HL-60/S4 (cell line): Measurements from ENCODE around the gene TTC23.
"Not testable (repeated sequence)": the region's sequence is repeated elsewhere in the genome, so short reads cannot be mapped to it uniquely, and the experiment has no call there.

ENCODE experiments used
- in situ Hi-C: fragments of 300-500 bp; cut with MboI; formaldehyde crosslinking; loops from 2 replicates; pipeline ENCODE4 v1.14.3; 2022; ENCODE audit warnings: low sequenced_read_pairs

Gene TTC23

DNA sequence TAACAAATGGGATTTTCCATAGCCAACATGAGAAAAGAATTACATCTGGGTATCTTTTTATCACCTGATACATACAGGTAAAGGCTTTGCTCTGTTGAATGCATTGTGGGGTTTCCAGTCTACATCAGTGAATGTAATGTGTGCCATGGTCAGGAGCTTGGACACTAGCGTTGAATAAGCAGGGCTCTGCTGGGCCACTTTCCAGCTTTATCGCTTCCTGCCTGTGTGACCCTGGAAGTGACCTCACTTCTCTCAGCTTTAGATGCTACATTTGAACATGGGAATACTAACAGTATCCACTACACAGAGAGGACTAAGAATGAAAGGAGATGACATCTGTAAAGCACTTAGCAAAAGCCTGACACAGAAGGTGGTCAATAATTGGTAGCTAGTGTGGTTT is 40.1 kb downstream of the TTC23 start:
- in situ Hi-C loops, result no loop called here

DNA sequence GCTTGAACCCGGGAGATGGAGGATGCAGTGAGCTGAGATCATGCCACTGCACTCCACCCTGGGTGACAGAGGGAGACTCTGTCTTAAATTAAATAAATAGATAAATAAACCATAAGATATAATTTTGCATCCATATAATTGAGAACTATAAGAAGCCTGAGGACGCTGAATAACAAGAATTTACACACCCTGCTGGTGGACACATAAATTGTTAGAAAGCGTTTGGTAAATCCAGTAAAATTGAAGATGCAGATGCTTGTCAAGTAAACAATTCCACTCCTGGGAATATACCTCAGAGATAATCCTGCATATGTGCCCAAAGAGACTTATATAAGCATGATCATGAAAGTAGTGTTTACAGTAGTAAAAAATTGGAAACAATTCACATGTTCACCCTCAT is 41.7 kb downstream of the TTC23 start:
- in situ Hi-C loops, result no loop called here

DNA sequence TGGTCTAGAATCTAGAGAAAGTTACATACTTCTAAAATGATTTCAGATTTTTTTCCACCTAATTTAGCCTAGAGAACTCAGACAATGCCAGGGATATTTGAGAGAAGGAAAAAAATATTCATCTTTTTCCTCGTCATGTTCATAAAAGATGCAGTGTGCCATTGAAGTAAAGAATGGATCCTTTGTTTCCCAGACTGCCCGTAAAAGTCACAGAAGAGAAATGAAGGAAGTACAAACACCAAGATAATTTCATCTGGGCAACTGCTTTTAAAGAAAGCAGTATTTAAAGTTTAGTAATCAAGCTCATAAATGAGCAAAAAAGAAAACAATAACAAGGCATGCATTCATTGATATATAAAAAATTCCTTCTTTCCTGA is 47.2 kb downstream of the TTC23 start:
- in situ Hi-C loops, result no loop called here

DNA sequence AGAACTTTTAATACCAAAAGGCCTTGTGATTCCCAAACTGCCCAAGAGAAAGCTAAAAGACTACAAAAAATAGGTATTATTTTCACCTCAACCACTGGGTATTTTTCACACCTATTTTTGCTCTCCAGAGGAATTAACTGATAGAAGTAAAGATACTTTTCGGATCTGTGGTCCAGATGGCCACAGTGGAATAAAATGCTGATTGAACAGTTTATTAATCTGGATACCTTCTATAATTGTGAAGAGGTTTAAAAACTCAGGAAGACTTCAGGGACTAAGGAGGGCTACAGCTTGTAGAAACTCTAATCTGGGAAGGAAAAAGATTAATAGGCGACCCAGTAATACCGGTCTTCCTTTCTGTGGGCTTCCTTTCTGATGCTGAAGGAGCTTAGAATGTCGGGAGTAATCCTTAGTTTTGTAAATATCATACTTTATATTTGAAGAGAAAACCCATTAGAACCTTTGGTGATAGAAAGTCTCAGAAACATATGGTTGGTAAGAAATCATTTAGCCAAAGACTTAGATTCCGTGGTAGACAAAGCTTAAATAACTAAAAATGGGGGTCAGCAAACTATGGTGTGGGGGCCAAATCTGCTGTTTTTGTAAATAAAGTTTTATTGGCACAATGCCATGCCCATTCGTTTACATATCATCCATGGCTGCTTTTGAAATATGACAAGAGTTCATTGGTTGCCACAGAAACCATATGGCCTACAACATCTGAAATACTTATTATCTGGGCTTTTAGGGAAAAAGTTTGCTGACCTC is 47.8 kb downstream of the TTC23 start:
- in situ Hi-C loops, result no loop called here

DNA sequence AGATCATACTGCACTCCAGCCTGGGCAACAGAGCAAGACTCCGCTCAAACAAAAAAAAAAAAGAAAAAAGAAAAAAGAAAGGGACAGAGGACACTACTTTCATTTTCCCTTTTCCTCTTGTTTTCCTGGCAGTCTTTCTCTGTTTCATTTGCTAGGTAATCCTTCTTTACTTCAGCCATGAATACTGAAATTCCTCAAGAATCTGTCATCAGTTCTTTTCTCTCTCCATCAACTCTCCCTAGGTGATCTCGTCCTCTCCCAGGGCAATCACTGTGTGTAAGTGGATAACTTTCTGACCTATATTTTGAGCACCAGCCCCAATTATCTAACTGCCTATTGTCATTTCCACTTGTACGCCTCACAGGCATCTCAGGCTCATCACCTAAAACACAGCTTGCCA is 51.5 kb downstream of the TTC23 start:
- in situ Hi-C loops, result no loop called here

DNA sequence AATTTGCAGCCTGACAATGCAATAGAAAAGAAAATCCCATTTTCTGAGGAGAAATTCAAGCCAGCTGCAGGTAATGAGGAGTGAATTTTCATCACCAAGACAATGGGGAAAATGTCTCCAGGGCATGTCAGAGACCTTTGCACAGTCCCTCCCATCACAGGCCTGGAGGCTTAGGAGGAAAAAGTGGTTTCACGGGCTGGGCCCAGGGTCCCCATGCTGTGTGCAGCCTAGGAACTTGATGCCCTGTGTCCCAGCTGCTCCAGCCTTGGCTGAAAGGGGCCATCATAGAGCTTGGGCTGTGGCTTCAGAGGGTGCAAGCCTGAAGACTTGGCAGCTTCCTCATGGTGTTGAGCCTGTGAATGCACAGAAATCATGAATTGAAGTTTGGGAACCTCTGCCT is 57.2 kb downstream of the TTC23 start:
- in situ Hi-C loops, result not testable (repeated sequence)

DNA sequence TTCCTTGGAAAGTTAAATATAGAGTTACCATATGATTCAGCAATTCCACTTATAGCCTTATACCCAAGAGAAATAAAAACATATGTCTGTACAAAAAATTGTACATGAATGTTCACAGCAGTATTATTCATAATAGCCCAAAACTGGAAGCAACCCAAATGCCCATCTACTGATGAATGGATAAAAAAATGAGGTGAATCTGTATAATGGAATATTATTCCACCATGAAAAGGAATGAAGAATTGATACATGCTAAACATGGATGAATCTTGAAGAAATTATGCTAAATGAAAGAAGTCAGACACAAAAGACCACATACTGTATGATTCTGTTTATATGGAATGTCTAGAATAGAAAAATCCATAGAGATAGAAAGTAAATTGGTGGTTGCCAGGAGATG is 61.4 kb downstream of the TTC23 start:
- in situ Hi-C loops, result no loop called here

DNA sequence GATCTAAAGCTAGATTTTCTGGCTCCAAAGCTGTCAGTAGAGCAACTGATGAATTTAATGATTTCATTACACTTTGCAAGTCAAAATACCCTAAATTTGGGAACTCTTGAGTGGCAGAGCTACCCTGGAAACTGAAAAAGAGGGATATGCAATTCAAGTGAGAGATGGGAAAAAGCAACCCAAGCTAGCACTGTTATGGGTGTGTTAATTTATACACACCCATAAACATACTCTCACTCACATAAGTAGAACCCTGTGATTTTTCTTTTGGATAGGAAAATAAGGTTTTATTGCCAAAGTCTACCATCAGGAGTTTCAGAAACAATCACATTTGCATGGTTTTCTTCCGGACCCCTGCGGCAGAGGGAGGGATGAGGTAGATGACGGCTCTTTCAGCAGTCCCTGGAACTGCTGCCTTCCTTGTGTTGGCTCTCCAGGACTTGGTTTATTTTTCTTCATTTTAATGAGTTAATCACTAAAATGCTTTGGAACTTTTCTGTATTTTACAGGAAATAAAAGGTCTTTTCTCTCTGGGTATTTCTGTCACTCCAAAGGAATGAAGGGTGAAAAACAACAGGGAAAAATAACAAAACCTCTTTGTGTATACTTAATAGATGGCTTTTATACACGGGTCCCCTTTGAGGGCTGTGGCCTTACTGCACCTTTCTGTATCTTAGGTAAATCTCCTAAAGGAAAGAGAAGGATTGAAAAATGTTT is 63.8 kb downstream of the TTC23 start:
- in situ Hi-C loops, result no loop called here

DNA sequence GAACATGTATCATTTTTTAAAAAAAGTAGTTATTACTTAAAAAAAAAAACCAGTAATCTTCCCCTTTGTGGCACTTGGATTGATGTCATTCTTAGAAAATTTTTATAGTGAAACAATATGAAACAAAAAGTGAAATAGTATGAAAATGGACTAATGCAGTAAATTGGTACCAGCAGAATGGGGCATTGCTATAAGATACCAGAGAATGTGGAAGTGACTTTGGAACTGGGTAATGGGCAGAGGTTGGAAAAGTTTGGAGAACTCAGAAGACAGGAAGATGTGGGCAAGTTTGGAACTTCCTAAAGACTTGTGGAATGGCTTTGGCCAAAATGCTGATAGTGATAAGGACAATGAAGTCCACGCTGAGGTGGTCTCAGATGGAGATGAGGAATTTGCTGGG is 66.6 kb downstream of the TTC23 start:
- in situ Hi-C loops, result no loop called here

DNA sequence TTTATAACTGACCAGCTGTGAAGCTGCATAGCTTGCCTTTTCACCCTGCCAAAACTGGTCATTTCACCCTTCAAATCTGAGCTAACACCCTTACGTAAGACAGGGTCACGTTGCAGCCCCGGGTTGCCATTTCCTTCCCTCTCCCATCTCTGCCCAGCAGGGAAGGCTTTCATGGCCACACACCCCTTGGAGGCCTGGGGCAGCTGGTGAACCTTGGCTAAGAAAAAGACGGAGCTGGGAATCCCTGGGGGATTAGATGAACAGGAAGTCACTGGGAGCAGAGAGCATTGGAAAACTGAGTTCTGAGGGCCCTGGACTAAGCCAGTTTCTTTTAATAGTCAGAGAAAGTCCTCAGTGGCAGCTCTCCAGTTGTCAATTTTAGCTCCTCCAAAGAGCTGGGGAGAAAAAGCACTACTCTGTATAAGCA is 67.8 kb downstream of the TTC23 start:
- in situ Hi-C loops, result no loop called here

DNA sequence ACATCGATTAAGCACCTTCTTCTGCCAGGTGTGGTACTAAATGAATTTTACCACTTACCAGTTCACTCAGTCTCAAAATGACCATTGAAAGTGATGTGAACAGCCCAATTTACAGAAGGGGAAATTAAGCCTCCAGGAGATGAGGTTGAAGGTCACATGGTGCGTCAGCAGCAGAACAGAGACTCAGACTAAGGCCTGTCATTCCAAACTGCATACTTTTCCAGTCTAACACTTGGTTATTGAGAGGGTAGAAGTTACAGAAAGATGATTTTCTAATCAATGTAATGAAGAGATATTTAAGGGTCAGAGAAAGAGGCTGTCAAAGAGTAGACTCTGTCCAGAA is 68.4 kb downstream of the TTC23 start:
- in situ Hi-C loops, result no loop called here

DNA sequence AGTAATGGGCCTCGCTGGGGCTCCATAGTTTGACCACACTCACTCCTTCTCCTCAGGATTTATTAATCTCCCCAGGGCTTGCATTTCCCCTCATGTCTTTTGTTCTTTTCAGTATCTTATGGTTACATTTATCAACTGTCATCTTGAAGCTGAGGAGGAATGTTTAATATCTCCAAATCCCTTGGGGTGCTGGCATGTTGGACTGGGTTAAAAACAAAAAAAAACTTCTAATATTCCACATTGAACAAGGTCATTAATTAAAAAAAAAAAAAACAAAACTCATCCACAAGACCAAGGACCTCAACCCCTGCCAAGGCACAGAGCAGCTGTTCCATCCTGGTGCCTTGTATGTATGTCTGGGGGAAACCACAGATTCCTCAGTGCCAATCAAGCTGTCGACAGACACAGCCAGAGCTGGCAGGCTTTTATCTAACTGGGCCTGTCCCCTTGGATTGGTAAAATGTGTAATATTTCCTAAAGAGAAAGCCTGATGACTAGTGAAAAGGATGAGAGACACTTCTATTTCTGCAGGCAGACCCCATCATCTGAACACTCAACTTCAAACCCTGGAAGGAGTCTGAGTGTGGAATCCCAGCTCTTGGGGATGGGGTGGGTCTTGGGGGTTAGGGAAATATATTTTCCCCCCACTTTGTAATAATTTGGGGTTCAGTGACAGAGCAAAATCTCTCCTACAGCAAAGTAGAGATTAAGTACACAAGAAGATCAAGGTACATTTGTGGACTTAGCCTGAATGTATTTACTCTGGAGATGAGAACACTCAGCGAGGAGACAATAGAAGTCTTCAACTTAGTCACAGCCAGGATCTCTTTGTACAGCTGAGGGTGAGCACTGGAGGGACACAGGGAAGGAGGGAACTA is 69.1 kb downstream of the TTC23 start:
- in situ Hi-C loops, result no loop called here

DNA sequence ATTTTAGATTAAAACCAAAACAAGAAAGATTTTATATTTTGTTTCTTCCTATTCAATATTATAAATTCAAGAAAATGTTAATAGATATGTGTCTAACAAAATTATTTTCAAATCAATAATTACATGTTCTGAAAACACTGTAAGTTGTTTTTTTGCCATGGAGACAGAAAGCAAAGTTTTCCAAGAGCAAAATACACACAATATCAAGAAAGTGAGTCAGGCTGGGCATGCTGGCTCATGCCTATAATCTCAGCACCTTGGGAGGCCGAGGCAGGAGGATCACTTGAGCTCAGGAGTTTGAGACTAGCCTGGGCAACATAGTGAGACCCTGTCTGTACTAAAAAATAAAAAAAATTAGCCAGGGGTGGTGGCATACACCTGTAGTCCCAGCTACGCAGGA is 71.7 kb downstream of the TTC23 start:
- in situ Hi-C loops, result no loop called here

DNA sequence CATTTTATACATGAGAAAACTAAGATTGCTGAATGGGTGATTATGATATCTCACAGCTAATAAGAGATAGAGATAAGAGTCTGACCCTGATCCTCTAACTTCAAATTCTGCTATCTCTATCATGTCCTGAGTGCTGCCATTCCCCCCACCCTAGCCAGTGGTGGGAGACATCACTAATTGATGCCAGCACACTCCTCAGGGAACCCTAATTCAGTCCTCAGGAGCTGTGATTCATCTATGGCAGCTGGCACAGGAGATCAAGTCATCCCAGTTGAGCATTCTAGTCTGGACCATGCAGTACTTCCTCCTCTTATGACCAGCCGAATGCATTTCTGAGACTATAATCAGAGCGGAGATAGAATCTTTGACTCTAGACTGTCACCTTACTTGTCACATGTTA is 72.6 kb downstream of the TTC23 start:
- in situ Hi-C loops, result no loop called here

DNA sequence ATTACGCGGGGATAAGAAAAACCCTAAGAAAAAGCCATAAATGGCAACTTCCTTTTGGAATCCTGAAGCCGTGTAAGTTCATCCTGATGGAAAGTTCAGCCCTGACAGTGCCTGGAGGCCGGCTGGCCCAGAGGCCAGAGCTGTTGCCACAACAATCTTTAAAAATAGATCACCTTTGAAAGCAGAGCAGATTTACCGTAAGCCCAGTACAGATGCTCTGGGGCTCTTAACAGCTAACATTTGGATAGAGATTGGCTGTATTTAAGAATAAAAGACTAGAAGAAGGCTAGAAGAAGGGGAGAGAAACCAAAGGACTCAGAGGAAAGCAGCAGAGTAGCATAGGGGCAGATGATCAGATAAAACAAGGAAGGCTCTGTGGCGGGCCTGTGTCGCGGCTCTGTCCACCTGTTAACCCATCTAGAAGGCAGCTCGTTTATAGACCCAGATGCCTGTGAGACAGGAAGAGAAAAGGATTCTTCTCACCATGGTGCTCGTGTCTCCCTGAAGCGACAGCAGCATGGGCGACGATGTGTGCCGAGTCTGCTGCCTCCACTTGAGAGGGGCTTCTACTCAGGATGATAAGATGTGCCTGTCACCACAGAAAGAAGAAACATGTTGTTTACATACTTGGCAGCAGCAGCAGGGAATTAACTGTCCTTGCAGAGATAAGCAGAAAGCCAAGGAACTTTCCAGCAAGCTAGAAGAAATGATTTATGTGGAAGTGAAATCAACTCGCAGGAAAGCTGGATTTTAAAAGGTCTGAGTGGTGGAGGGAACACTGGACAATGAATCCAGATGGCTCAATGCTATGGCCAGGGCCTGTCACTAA is 74.6 kb downstream of the TTC23 start:
- in situ Hi-C loops, result no loop called here

DNA sequence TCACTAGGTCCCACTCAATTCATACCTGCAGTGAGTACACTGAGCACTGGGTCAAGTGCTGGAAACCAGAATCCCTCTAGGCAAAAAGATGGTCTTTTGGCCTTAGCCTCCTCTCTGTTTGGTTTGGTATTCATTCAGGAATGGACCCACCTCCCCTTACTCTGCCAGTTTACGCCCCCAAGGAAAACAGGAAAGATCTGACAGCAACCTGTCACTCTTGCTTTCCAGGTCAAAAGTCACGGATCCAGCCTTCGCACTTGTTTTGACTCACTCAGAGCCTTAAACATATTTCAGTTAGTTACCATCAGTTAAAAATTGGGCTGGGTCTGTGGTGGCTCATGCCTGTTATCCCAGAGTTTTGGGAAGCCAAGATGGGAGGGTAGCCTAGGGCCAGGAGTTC is 76.4 kb downstream of the TTC23 start:
- in situ Hi-C loops, result no loop called here

DNA sequence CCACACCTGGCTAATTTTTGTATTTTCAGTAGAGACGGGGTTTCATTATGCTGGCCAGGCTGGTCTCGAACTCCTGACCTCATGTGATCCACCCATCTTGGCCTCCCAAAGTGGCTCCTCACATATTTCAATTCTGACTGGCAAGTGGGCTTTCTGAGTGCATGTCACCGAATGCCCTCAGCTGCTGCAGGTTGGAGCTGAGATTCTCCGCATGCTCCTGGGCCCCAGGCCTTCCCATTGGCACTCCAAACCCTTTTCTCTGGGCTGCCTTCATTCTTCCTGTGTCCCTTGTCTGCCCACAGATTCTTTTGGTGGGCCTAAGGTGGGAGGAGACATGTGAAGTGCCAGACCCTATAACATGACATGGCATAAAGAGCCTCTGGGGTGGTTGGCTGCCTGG is 77.2 kb downstream of the TTC23 start:
- in situ Hi-C loops, result no loop called here

DNA sequence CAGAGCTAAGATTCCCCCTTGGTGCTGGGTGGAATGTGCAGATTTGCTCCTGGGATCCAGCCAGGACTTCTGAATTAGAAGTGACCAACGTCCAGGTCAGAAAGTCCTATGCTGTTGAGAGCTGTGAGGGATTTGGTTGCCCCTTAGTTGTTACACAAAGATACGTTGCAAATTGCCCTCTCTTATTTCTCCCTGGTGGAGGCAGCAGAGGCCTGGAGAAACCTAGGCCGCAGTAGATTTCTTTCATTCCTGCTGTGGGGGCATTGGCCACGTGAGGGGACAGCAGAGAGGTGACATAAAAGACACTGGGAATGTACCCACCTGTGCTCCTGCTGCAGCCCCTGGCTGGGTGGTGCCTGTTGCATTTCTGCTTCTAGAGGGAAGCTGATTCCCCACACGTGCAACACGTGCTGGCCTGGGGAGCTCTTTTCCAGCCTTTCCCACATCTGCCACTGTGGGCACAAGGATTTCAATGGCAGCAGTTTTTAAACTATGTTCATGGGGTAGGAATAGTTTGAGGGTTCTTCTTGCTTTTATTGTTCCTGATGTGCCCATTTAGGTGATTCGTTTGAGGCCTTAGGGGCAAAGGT is 78.8 kb downstream of the TTC23 start:
- in situ Hi-C loops, result no loop called here

DNA sequence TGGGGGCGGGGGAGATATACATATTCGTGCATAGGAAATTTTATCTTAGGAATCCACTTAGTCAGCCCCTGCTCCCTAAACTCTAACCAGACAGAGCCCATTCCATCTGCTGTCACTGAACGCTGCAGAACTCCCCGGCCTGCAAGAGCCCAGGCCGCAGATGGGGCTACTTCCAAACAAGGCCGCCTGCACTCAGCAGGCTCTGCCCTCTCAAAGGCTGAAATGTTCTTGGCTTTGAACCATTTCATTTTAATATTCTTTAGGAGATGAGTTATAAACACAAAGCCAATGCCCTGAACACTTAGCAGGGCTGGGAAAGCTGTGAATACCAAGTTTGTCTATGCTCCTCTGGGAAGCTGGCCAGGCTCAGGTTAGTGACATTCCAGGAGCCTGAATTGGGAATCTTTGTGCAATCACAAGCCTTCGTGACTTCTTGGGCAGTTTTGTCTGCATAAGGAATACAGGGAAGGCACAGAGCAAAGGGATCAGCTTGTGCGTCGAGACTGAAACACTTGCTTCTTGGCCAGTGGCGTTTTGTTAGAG is 79.5 kb downstream of the TTC23 start:
- in situ Hi-C loops, result no loop called here
